NOMO-1 treated with dmso at 0.1 percent for 144 hours (cell line): Measurements from ENCODE around the gene RAD51B.
"Not testable (repeated sequence)": the region's sequence is repeated elsewhere in the genome, so short reads cannot be mapped to it uniquely, and the experiment has no call there.

Experiments
- DNase-seq: peaks from one replicate; lab custom pipeline; 2025; ENCODE audit not compliant: unreplicated experiment; lab: John Stamatoyannopoulos, UW

RAD51B gene

DNA sequence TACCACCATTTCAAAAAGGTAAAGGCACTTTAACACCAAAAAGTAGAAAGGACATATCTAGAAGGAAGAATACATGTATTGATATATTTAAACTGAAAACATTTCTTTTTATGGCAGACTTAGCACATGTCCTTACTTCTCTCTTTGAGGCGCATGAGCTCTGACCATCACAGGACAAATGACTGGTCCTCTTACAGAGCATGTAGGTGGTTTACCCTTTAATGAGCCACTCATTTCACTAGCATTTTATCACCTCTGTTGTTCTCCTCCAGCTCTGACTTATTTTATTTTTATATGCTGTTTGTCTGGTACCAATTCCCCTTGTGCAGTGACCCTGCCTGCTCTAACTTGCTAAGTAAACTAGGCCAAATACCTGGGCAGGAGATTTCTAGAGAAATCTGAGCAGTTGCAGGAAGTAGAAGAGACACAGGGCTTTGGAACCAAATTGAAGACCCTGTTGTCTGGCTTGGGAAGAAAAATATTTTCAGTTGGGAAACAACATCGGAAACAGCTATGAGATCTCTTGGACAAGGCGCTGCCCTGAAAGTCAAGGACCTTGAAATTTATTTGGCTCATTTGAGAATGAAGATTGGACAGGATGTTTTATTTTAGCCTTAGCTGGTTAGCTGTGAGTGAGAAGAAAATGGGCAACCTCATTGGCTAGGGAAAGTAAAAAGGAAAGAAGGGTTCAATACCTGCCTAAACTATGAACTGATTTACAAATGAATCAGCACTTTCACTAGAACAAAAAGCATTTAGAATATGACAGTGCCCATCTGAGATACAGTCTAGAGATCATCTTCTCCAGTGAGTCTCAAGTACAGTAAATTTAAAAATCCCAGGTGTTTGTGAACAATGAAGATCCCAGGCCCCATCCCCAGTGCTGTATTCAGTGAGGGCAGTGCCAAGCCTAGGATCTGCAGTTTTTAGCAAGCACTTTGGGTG lies 598.9 kb downstream of the RAD51B start:
- DNase-seq = no peak

DNA sequence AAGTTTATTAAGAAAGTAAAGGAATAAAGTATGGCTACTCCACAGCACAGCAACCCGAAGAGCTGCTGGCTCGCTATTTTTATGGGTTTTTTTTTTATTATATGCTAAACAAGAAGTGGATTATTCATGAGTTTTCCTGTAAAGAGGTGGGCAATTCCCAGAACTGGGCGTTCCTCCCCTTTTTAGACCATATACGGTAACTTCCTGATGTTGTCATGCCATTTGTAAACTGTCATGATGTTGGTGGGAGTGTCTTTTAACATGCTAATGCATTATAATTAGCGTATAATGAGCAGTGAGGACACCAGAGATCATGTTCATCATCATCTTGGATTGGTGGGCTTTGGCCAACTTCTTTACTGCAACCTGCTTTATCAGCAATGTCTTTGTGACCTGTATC lies 600.8 kb downstream of the RAD51B start:
- DNase-seq = no peak

DNA sequence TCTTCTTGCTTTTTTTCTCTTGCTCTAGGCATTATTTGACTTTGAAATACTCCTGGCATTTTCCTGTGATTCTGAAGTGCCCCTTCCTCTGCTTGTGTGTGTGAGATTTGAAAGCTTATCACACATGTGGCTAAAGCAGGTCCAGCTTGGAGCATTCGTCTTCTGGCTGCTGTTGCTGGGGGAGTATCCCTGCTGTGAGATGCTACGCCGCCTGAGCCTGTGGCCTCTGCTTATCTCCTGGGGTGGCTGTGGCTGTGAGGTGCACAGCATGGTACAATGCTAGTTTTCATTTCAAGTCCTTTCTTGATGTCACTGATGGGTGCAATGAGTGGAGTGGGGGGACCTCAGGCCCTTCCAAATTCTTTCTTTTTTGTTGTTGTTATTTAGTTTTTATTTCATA lies 601.5 kb downstream of the RAD51B start:
- DNase-seq = no peak

DNA sequence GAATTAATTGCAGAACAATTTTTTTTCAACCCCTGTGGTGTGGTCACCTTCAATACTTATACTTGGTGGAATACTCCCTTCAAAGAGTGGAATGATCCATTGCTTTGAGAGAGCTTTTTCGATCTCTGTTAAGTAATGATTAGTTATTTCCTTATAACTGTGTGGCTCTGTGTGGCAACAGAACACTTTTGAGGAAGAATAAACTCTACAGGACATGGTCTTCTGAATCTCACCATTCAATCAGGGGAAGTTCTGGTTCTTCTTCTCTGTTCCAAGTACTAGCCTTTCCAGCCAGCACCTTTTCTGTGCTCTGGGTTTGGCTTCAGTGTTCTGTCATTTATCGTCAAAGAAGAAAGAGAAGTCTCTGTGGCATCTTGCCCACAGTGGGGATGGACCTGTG lies 604.1 kb downstream of the RAD51B start:
- no peak for DNase-seq

DNA sequence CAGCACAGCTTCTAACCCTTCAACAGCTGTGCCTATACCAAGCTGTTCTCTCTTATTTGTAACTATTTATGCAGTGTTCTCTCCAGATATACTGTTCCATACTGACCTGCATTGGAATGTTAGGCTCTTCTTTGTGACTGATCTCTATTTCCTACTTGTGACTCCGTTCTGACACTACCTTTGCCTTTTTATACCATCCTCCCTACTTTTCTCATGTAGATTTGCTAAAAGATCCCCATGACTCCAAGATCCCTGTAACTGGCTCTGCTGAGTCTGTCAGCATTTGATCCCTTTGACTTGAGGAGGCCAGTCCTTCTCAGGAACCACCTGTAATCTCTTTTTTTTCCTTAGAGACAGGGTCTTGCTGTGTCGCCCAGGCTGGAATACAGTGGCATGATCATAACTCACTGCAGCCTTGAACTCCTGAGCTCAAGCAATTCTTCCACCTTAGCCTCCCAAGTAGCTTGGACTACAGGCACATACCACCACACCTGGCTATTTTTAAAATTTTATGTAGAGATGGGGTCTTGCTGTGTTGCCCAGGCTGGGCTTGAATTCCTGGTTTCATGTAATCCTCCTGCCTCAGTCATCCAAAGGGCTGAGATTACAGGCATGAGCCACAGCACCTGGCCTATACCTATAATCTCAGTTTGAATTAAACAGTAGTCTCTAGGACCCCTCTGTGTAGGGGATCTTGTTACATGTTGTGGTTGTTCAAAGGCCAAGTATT lies 605.0 kb downstream of the RAD51B start:
- DNase-seq = no peak

DNA sequence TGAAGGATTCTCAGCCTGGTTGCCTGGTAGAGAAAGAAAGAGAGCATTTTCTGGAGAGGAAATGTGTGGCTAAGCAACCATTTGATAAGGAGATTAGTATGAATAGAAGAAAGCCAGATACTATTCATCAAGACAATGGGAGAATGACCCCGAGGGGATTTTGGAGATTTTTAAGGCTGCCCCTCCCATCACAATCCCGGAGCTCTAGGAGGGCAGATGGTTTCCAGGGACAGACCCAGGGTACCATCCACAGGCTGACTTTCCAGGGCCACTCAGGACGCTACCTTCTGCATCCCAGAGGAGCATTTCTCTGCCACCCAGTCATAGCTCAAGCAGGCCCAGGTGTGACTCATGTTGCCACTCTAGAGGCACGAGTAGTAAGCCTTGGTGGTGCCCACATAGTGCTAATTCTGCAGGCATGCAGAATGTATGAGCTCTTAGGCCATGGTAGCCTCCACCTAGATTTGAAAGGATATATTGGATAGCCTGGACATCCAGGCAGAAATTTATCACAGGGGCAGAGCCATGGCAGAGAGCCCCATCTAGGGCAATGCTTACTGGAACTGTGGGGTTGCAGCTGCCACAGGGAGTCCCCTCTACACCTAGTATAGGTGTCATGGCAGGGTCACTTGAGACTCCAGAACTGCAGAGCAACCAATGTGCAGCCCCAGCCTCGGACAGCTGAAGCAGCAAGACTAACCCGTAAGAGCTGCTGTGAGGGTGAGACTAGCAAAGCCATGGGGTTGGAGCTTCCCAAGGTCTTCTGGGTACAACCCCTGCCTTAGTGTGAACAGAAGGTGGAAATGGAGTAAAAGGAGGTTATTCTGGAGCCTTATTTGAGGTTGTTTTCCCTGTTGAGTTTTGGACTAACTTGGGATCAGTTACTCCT lies 607.3 kb downstream of the RAD51B start:
- DNase-seq = no peak

DNA sequence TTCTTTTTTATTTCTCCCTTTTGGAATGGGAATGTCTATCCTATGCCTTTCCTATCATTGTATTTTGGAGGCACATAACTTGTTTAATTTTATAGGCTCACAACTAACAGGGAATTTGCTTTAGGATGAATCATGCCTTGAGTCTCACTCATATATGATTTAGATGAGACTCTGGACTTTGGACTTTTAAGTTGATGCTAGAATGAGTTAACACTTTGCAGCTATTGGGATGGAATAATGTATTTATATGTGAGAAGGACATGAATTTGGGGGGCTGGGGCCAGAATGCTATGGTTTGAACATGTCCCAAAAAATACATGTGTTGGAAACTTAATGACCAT lies 607.9 kb downstream of the RAD51B start:
- no peak for DNase-seq

DNA sequence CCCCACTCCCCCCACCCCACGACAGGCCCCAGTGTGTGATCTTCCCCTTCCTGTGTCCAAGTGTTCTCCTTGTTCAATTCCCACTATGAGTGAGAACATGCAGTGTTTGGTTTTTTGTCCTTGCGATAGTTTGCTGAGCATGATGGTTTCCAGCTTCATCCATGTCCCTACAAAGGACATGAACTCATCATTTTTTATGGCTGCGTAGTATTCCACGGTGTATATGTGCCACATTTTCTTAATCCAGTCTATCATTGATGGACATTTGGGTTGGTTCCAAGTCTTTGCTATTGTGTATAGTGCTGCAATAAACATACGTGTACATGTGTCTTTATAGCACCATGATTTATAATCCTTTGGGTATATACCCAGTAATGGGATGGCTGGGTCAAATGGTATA lies 609.3 kb downstream of the RAD51B start:
- not testable (repeated sequence) for DNase-seq

DNA sequence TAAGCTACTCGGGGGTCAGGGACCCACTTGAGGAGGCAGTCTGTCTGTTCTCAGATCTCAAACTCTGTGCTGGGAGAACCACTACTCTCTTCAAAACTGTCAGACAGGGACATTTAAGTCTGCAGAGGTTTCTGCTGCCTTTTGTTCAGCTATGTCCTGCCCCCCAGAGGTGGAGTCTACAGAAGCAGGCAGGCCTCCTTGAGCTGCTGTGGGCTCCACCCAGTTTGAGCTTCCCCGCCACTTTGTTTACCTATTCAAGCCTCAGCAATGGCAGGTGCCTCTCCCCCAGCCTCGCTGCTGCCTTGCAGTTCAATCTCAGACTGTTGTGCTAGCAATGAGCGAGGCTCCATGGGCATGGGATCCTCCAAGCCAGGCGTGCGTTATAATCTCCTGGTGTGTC lies 614.6 kb downstream of the RAD51B start:
- not testable (repeated sequence) for DNase-seq

DNA sequence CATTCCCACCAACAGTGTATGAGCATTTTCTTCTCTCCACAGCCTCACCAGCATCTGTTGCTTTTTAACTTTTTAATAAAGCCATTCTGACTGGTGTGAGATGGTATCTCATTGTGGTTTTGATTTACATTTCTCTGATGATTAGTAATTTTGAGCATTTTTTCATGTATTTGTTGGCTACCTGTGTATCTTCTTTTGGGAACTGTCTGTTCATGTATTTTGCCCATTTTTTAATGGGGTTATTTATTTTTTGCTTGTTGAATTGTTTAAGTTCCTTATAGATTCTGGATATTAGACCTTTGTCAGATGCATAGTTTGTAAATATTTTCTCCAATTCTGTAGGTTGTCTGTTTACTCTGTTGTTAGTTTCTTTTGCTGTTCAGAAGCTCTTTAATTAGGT lies 616.1 kb downstream of the RAD51B start:
- not testable (repeated sequence) for DNase-seq

DNA sequence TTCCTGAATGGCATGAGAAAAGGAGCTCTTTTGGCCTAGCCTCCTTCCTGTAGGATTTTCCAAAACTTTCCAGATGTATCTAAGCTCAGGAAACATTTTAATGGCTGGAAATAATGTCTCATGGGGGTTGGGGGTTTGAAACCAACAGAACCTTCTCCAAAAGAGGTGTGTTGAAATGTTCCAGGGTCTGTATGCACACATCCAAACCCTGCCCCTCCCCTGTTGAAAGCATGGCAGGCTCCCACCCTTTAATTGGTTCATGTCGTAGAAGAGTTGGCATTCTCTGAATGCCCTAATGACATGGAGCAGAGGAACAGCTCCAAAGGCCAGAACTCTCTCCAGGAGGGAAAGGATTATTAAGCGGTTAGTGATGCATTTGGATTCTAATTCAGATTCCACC lies 620.1 kb downstream of the RAD51B start:
- no peak for DNase-seq

DNA sequence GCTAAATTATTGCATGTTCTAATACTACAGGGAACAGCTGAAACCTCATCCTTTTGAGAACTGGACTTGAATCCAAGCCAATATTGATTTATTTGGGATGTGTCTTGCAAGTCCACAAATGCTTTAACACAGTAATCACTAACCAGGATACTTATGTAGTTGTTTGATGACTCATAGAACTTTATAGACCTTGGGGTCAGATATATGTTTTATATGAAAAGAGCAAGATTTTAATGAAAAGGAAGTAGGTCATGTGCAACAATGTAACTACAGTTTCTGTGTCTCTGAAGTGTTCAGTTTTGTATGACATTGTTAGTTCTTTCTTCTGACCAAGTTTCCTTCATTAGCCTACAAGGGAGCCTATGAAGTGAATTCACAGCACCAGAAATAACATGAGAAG lies 621.2 kb downstream of the RAD51B start:
- DNase-seq = no peak

DNA sequence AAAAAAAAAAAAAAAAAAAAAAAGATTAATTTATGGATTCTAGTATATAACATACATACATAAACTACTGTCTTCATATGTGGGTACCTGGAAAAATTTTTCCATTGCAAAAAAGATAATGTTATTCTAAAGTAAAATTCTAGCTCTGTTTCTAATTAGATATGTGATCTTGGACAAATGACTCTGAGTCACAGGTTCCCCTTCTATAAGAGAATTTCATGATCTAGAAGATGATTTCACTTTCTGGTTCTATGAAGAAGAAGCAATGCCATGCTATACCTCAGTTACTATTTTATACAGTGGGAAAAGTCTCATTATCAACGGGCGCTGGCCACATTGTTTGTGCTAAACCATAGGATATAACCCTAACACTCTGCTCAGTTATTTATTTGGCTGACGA lies 622.0 kb downstream of the RAD51B start:
- no peak for DNase-seq

DNA sequence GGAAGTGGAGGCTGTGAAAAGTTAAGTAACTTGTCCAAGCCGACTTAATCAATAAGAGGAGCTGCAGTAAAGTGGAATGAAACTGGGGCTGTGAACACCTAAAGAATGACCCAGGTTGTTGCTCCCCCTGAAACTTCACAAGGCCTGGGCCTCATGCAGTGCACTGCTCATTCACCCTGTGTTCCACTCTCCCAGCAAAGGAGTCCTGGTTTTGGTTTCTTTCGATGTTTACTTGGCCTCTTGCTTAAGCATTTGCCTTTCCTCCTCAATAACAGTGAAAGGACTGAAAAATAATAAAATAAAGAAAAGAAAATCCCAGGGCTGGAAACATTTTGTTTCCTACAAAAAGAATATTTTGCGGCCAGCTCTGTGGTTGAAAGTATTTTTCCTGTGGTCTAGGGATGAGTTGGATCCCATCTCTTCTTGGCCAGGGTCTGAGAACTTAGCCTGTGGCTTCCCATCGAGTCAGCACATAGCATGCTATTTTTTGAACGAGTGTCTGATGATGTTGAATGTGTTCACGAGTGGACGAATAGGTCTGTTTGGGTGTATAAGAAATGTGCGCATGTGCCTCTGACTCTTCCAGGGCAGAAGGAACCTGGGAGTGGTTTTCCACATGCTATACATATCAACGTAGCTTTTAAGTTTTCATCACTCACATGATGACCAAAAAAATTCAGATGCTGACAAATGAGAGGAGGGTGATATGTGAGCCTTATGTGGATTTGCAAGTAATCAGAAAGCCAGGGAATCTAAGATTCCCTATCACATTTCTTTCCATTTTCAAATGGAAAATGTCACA lies 623.5 kb downstream of the RAD51B start:
- DNase-seq = no peak

DNA sequence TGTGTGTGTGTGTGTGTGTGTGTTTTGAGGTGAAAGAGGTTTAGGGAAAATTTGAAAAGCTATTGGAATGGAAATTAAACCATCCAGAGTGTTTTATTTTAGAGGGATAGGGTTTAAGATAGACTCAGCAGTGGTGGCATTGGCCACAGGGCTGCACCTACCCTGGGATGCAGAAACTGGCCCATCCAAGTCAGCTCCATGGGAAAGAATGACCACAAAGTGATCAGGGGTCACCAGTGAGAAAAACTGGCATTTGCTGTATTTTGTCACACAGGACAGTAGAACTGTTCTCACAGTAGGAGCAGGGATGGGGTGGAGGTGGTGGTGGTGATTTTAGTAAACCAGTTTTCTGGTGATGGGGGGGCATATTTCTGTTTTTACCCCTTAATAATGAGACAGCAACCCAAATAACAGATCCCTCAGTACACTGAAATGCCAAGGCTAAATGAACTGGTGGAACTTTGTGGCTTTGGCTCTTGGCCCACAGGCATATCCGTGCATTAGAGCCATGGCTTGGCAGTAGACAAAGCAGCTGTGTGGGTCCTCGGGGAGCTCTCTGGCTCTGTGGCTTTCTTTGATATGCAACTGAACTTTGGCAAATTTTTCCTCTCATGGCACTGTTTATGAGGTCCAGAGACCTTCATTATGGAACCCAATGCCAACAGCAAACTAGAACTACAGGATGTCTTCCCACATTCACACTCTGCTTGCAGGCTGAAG lies 625.0 kb downstream of the RAD51B start:
- DNase-seq = no peak

DNA sequence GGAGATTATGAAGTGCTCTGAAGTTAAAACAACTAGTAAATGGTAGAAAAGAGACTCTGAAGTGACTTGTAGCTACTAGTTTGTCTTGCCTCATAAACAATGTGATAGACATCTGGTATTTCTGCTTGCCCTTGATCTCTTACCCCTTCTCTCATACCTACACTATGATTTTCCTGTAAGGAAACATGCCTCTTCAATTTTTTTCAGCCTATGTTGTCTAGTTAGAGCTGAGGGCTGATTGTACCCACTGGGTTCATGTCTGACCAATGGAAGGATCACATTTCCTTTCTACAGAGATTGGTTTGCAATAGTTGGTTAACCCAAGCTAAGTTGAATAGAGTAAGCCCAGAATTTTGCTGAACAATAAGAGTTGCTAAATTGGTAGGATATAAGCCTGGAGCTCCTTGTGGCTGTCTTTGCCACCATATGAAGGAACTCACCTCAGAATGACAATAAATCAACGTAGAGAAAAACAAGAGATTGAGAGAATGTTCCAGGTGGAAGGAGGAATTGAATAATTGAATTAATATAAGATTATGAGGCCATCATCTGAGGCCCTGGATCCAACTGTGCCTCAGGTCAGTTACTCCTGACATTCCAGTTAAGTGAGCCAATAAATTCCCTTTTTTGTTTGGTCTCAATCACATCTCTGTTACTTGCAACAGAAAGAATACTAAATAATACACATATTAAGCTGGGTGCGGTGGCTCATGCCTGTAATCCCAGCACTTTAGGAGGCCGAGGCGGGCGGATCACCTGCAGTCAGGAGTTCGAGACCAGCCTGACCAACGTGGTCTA lies 626.9 kb downstream of the RAD51B start:
- no peak for DNase-seq

DNA sequence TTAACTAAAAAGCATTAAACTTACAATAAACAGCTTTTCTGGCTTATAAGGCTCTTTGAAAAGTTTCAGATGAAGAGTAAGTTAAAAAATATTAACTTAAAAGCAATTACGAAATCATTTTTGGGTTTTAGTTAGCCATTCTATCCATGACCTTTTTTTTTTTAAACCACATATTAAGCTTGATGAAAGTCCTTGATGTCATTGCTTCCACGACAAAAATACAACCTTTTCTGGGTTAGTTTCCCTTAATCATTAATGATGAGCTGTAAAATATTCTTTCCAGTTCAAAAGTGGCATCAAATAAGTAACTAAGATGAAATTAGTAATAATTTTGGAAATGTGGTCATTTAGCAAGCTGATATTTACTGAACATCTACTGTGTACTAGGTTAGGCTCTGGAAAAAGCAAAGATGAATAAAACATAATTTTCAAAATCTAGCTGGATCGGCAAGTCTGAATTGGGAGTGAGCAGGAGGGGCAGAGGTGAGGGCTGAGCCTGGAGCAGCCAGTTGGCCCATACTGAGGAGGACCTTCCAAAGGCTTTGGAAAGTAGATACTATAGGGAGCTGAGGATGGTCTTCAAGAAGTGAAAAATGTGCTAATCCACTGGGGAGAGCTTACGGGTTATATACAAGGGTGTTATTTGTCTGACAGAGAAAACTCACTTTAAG lies 628.1 kb downstream of the RAD51B start:
- no peak for DNase-seq

DNA sequence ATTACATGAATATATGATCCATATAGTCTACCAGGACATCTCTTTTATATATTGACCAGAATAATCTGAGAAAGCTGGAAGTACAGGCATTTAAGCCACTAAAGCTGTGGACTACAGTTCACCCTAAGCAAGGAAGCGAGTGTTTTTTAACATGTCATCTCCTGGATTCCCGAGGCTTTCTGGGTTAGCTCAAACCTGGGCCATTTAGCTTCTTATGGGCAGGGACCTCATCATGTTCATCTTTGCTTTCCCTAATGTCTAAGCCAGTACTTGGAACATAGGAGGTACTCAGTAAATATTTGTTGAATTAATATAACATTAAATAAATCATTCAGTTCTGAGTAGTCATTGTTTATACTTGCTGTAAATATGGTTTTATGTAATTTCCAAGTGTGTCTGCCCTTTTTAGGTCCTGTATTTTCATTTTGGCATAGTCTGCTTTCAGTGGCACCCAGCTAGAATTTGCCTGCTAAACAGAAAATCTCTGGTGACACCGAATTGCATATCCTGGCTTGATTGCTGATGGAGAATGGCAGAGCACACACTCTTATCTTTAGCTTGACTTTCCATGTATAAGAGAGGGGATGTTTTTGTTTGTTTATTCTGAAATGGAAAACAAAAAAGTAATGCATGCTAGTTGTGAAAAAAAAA lies 628.8 kb downstream of the RAD51B start:
- no peak for DNase-seq
